Spleen (tissue), 7 donors: ENCODE measurements around the gene NFKBIE.

ENCODE experiments used
- CTCF ChIP-seq, 11 experiments: fragments of 200-600 bp in 7 of 11; fragments of 450-650 bp in 4 of 11; sonication (generic) in 4 of 11; IDR thresholded peaks in 8 of 11; conservative IDR thresholded peaks in 3 of 11; 1 replicate in 7 of 11; 2 replicates in 4 of 11; pipeline versions ENCODE4 v1.4.0 to v1.8.0; 2016 to 2021; ENCODE audit warnings: antibody characterized with exemption in 11 of 11, inconsistent platforms in 4 of 11, mild to moderate bottlenecking in 1 of 11
- POLR2A ChIP-seq, 3 donors: fragments of 450-650 bp; IDR thresholded peaks; one replicate each; pipeline ENCODE4 v1.5.1; 2017; ENCODE audit warnings: antibody characterized with exemption in 3 of 3, mild to moderate bottlenecking in 1 of 3
- POLR2AphosphoS5 ChIP-seq, 3 donors: sonication (generic); formaldehyde crosslinking; IDR thresholded peaks; one replicate each; pipeline ENCODE4 v1.5.1; 2017; ENCODE audit warnings: antibody characterized with exemption in 3 of 3
- donor health status: DM: no; HTN: no; CAD: no; lungs with moderate emphysema.
- donor health status: DM: no; HTN: no; CAD: no.
- donor health status: DM: no; HTN: no; CAD: no.

DNA sequence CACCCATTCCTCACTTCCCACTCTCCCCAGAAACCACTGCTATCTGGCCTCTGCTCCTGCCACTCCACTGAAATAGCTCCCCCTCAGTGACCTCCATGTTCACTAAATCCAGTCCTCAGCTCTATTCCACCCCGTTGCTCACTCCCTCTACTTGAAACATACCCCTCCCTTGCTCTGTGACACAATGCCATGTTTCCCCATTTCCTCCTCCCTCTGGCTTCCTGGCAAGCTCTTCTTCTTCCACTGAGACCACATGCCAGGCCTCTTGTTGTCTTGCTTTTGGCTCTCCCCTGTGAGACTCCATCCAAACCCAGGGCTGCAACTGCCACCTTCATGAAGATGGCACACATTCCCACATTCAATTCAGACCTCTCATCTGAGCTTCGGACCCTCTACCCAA lies 18.8 kb upstream of the NFKBIE start:
- TF ChIP-seq CTCF (IDR thresholded peaks at IDR 0.05 in 8 of 11, conservative IDR thresholded peaks at IDR 0.05 in 3 of 11): no peak
- TF ChIP-seq POLR2AphosphoS5 (IDR thresholded peaks at IDR 0.05): no peak
- TF ChIP-seq POLR2A (IDR thresholded peaks at IDR 0.05): no peak
